Measurements from ENCODE around the gene MAP3K7CL. TPM values are rescaled to one million over a fixed set of nuclear protein-coding genes. Genes with fewer than 3 reads are reported as not detected.

The MAP3K7CL gene
- total RNA-seq, 2 donors from 2014 or later = 1.7 to 15.5 TPM

GRCh38 chr21:29208682-29209059, 78.2 kb downstream of the MAP3K7CL start:
- Histone ChIP-seq H3K27me3 (no peaks in the 10 kb centered on the region), H3K9me3 (no peaks in the 10 kb centered on the region), H3K27ac (peak overlapping the region in 1 of 2 donors; percentile 6), H3K4me3 (no peak overlapping the region), H3K4me1 (peaks cover 0 to 12% of the 10 kb centered on the region in 2 donors), H3K36me3 (no peaks in the 10 kb centered on the region)
- no peak for DNase-seq (ENCODE audit: low spot score)
- TF ChIP-seq CTCF (IDR thresholded peaks at IDR 0.05) = no peak

- TF ChIP-seq CTCF (IDR thresholded peaks at IDR 0.05) = no peak
- H3K27ac ChIP-seq = no peak overlapping the region
- no peak for DNase-seq (ENCODE audit: low spot score)
- H3K9me3 ChIP-seq = no peaks in the 10 kb centered on the region
- peaks cover 0 to 12% of the 10 kb centered on the region in 2 donors for H3K4me1 ChIP-seq
- H3K4me3 ChIP-seq = no peak overlapping the region
- no peaks in the 10 kb centered on the region for H3K36me3 ChIP-seq
- no peaks in the 10 kb centered on the region for H3K27me3 ChIP-seq
Measured at GRCh38 chr21:29209696-29210095, 79.3 kb downstream of the MAP3K7CL start.

GRCh38 chr21:29211205-29211604, 80.8 kb downstream of the MAP3K7CL start:
- peaks cover 0 to 12% of the 10 kb centered on the region in 2 donors for H3K4me1 ChIP-seq
- DNase-seq (ENCODE audit: low spot score) = no peak

GRCh38 chr21:29212446-29212845, 82.0 kb downstream of the MAP3K7CL start:
- no peaks in the 10 kb centered on the region for H3K36me3 ChIP-seq
- no peaks in the 10 kb centered on the region for H3K27me3 ChIP-seq
- H3K4me3 ChIP-seq = no peak overlapping the region
- TF ChIP-seq CTCF (IDR thresholded peaks at IDR 0.05) = no peak
- peaks cover 0 to 12% of the 10 kb centered on the region in 2 donors for H3K4me1 ChIP-seq
- no peaks in the 10 kb centered on the region for H3K9me3 ChIP-seq
- no peak overlapping the region for H3K27ac ChIP-seq
- DNase-seq (ENCODE audit: low spot score) = no peak

More at GRCh38 chr21:29211205-29211604, 80.8 kb downstream of the MAP3K7CL start:
- TF ChIP-seq CTCF (IDR thresholded peaks at IDR 0.05) = no peak
- Histone ChIP-seq H3K36me3 (no peaks in the 10 kb centered on the region), H3K27ac (no peak overlapping the region), H3K27me3 (no peaks in the 10 kb centered on the region), H3K4me3 (no peak overlapping the region), H3K9me3 (no peaks in the 10 kb centered on the region)

- TF ChIP-seq CTCF (IDR thresholded peaks at IDR 0.05) = no peak
- DNase-seq (ENCODE audit: low spot score) = no peak
- Histone ChIP-seq H3K4me3 (no peak overlapping the region), H3K36me3 (no peaks in the 10 kb centered on the region), H3K27me3 (no peaks in the 10 kb centered on the region), H3K27ac (no peak overlapping the region), H3K4me1 (peaks cover 0 to 6% of the 10 kb centered on the region in 2 donors), H3K9me3 (no peaks in the 10 kb centered on the region)
Measured at GRCh38 chr21:29213513-29214385, 83.3 kb downstream of the MAP3K7CL start.

Measured in right atrium auricular region (tissue), 2 donors.